ENCODE measurements around the gene CCDC12. TPM values are rescaled to one million over a fixed set of nuclear protein-coding genes. Genes with fewer than 3 reads are reported as not detected.

CCDC12 gene
- total RNA-seq, 1 donor from 2014 or later: 17.9 TPM

DNA sequence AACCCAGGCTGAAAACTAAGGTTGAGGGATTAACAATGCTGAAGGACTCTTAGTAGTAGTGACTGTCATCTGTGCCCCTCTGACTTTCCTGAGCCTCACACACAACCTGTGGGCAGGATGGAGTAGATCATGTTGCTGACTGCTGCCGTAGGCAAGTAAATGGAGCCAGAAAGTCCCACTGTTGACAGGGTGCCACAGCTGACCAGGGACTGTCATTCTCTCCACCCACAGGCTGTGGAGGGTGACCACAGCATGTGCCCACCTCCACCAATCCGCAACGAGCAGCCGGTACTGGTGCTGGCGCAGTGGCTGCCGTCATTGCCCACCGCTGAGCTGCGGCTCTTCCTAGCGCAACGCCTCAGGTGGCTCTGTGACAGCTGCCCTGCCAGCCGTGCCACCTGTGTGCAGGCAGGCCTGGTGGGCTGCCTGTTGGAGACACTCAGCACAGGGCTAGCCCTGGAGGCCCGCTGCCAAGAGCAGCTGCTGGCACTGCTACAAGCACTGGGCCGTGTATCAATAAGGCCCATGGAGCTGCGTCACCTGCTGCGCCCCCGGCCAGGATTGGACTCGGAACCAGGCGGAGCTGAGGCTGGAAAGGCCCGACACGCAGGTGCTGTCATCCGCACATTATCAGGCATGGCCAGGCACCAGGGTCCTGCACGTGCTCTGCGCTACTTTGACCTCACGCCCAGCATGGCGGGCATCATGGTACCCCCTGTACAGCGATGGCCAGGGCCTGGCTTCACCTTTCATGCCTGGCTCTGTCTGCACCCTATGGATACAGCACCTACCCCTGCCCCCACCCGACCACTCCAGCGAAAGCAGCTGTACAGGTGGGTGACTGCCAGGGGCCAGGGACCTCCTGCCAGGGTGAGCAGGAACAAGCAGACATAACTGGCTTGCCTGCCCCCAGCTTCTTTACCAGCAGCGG, 18.5 kb upstream of the CCDC12 start:
- Histone ChIP-seq H2AFZ (replicated peaks) (no peak overlapping the region), H3K4me3 (no peak overlapping the region), H3K4me2 (no peak overlapping the region), H3K36me3 (no peaks in the 10 kb centered on the region), H4K20me1 (ENCODE audit: low read depth) (no peaks in the 10 kb centered on the region), H3K27ac (no peak overlapping the region), H3F3A (ENCODE audit: low read depth) (no peaks in the 10 kb centered on the region), H3K4me1 (no peaks in the 10 kb centered on the region), H3K27me3 (no peaks in the 10 kb centered on the region), H3K9me3 (ENCODE audit: low read depth) (no peaks in the 10 kb centered on the region), H3K9ac (no peak overlapping the region), H3K79me2 (ENCODE audit: low read depth) (no peaks in the 10 kb centered on the region)
- no peak for DNase-seq (ENCODE audit: low spot score)
- peaks cover 6% of the 10 kb centered on the region for H3K27me3 Mint-ChIP-seq (ENCODE audit: insufficient read depth, low read depth)
- H3K4me1 Mint-ChIP-seq: peaks cover 3% of the 10 kb centered on the region
- H3K36me3 Mint-ChIP-seq: no peaks in the 10 kb centered on the region
- H3K4me3 Mint-ChIP-seq: no peak overlapping the region
- H3K27ac Mint-ChIP-seq: no peak overlapping the region
- TF ChIP-seq EZH2phosphoT487 (IDR thresholded peaks at IDR 0.05) (no peak), EZH2 (IDR thresholded peaks at IDR 0.05) (no peak)
- TF ChIP-seq, protein P1, sequence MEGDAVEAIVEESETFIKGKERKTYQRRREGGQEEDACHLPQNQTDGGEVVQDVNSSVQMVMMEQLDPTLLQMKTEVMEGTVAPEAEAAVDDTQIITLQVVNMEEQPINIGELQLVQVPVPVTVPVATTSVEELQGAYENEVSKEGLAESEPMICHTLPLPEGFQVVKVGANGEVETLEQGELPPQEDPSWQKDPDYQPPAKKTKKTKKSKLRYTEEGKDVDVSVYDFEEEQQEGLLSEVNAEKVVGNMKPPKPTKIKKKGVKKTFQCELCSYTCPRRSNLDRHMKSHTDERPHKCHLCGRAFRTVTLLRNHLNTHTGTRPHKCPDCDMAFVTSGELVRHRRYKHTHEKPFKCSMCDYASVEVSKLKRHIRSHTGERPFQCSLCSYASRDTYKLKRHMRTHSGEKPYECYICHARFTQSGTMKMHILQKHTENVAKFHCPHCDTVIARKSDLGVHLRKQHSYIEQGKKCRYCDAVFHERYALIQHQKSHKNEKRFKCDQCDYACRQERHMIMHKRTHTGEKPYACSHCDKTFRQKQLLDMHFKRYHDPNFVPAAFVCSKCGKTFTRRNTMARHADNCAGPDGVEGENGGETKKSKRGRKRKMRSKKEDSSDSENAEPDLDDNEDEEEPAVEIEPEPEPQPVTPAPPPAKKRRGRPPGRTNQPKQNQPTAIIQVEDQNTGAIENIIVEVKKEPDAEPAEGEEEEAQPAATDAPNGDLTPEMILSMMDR (IDR thresholded peaks at IDR 0.05): no peak
- no peaks in the 10 kb centered on the region for H3K9me3 Mint-ChIP-seq

DNA sequence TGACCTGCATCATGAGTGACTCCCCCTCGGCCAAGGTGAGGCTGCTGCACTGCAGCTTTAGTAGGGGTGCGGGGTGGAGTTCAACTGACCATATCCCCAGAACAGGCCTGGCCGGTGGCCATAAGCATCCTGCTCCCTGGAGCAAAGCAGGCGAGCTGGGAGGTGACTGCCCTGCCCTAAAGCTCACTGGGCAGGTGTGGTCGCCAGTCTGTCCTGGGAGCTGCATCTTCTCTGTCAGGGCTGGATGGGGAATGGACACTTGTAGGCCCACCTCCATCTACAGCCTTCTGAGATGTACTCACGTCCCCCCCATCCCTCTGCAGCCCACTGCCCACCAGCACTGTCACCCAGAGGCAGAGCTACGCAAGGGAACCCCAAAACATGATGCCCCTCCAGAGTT, 17.4 kb upstream of the CCDC12 start:
- Mint-ChIP-seq H3K27ac (no peak overlapping the region), H3K36me3 (no peaks in the 10 kb centered on the region), H3K4me3 (no peak overlapping the region), H3K9me3 (no peaks in the 10 kb centered on the region), H3K27me3 (ENCODE audit: insufficient read depth, low read depth) (peaks cover 4% of the 10 kb centered on the region), H3K4me1 (peaks cover 3% of the 10 kb centered on the region)
- Histone ChIP-seq H3K9me3 (ENCODE audit: low read depth) (no peaks in the 10 kb centered on the region), H3K27me3 (no peaks in the 10 kb centered on the region), H2AFZ (replicated peaks) (no peak overlapping the region), H3K36me3 (no peaks in the 10 kb centered on the region), H3K4me1 (no peaks in the 10 kb centered on the region), H3K4me2 (no peak overlapping the region), H3F3A (ENCODE audit: low read depth) (no peaks in the 10 kb centered on the region), H3K79me2 (ENCODE audit: low read depth) (no peaks in the 10 kb centered on the region), H3K9ac (no peak overlapping the region), H3K27ac (no peak overlapping the region), H3K4me3 (no peak overlapping the region), H4K20me1 (ENCODE audit: low read depth) (no peaks in the 10 kb centered on the region)
- no peak for DNase-seq (ENCODE audit: low spot score)
- TF ChIP-seq EZH2phosphoT487 (IDR thresholded peaks at IDR 0.05) (no peak), EZH2 (IDR thresholded peaks at IDR 0.05) (no peak)
- TF ChIP-seq, protein P1 (IDR thresholded peaks at IDR 0.05): no peak

DNA sequence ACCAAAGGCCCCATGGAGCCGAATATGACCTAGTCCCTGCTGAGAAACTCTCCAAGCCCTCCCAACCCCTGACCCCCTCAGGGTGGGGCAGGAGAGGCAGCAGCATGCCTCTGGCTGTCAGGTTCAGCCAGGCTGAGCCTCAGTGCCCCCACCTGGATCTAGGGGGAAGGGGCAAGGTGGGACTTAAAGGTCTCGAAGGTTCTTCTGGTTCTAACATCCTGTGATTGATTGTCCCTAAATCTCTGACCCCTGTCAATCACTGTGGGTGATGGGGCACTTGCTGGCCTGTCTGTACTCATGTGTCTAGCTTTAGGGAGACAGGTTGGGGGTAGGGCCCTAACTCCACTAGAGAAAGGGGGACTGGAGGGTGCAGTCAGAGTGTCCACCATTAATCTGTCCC, 16.7 kb upstream of the CCDC12 start:
- Histone ChIP-seq H3K36me3 (no peaks in the 10 kb centered on the region), H4K20me1 (ENCODE audit: low read depth) (no peaks in the 10 kb centered on the region), H3K27ac (no peak overlapping the region), H2AFZ (replicated peaks) (no peak overlapping the region), H3F3A (ENCODE audit: low read depth) (no peaks in the 10 kb centered on the region), H3K4me3 (no peak overlapping the region), H3K27me3 (no peaks in the 10 kb centered on the region), H3K9ac (no peak overlapping the region), H3K4me2 (no peak overlapping the region), H3K4me1 (no peaks in the 10 kb centered on the region), H3K9me3 (ENCODE audit: low read depth) (no peaks in the 10 kb centered on the region), H3K79me2 (ENCODE audit: low read depth) (no peaks in the 10 kb centered on the region)
- Mint-ChIP-seq H3K27me3 (ENCODE audit: insufficient read depth, low read depth) (peaks cover 6% of the 10 kb centered on the region), H3K36me3 (no peaks in the 10 kb centered on the region), H3K4me3 (no peak overlapping the region), H3K27ac (no peak overlapping the region), H3K4me1 (peaks cover 4% of the 10 kb centered on the region), H3K9me3 (no peaks in the 10 kb centered on the region)
- TF ChIP-seq, protein P1 (IDR thresholded peaks at IDR 0.05): no peak
- TF ChIP-seq EZH2phosphoT487 (IDR thresholded peaks at IDR 0.05) (no peak), EZH2 (IDR thresholded peaks at IDR 0.05) (no peak)
- no peak for DNase-seq (ENCODE audit: low spot score)
